ENCODE results near the gene PCSK5.

Gene PCSK5

GRCh38 chr9:75950998-75951397 is 60.5 kb downstream of the PCSK5 start:
- TF ChIP-seq CTCF (IDR thresholded peaks at IDR 0.05; ENCODE audit: extremely low read depth, missing control alignments), result no peak
- DNase-seq (ENCODE audit: low spot score), result no peak

- no peak for TF ChIP-seq CTCF (IDR thresholded peaks at IDR 0.05; ENCODE audit: extremely low read depth, missing control alignments)
- no peak for DNase-seq (ENCODE audit: low spot score)
Observed at GRCh38 chr9:75953218-75953617, 62.7 kb downstream of the PCSK5 start.

- no peak for TF ChIP-seq CTCF (IDR thresholded peaks at IDR 0.05; ENCODE audit: extremely low read depth, missing control alignments)
- DNase-seq (ENCODE audit: low spot score), result no peak
Observed at GRCh38 chr9:75956161-75956560, 65.7 kb downstream of the PCSK5 start.

GRCh38 chr9:75957116-75957515 is 66.6 kb downstream of the PCSK5 start:
- no peak for DNase-seq (ENCODE audit: low spot score)
- TF ChIP-seq CTCF (IDR thresholded peaks at IDR 0.05; ENCODE audit: extremely low read depth, missing control alignments), result no peak

GRCh38 chr9:75958226-75958625 is 67.8 kb downstream of the PCSK5 start:
- TF ChIP-seq CTCF (IDR thresholded peaks at IDR 0.05; ENCODE audit: extremely low read depth, missing control alignments), result no peak
- no peak for DNase-seq (ENCODE audit: low spot score)

- TF ChIP-seq CTCF (IDR thresholded peaks at IDR 0.05; ENCODE audit: extremely low read depth, missing control alignments), result no peak
- no peak for DNase-seq (ENCODE audit: low spot score)
Observed at GRCh38 chr9:75960551-75960950, 70.1 kb downstream of the PCSK5 start.

GRCh38 chr9:75962013-75962661 is 71.7 kb downstream of the PCSK5 start:
- no peak for TF ChIP-seq CTCF (IDR thresholded peaks at IDR 0.05; ENCODE audit: extremely low read depth, missing control alignments)
- no peak for DNase-seq (ENCODE audit: low spot score)

All from GM20000 (cell line).